ENCODE measurements around the gene ITIH4. TPM values are rescaled to one million over a fixed set of nuclear protein-coding genes. Genes with fewer than 3 reads are reported as not detected.

The ITIH4 gene
- total RNA-seq, 1 donor from 2014 or later, result 1.1 TPM

- no peak overlapping the region for H3K27ac Mint-ChIP-seq
- H3K4me3 ChIP-seq, result no peak overlapping the region
- H2AFZ ChIP-seq (replicated peaks), result peak overlapping the region; percentile 17
- H3K9ac ChIP-seq, result no peak overlapping the region
- no peaks in the 10 kb centered on the region for H4K20me1 ChIP-seq (ENCODE audit: low read depth)
- no peak for DNase-seq (ENCODE audit: low spot score)
- no peaks in the 10 kb centered on the region for H3K4me1 ChIP-seq
- TF ChIP-seq CTCF (IDR thresholded peaks at IDR 0.05), result no peak
- TF ChIP-seq EZH2 (IDR thresholded peaks at IDR 0.05), result no peak
- no peak for TF ChIP-seq EZH2phosphoT487 (IDR thresholded peaks at IDR 0.05)
- H3K4me2 ChIP-seq, result no peak overlapping the region
- H3K27me3 ChIP-seq, result no peaks in the 10 kb centered on the region
- H3K79me2 ChIP-seq (ENCODE audit: low read depth), result no peaks in the 10 kb centered on the region
- H3K4me3 Mint-ChIP-seq, result no peak overlapping the region
- H3K9me3 Mint-ChIP-seq, result no peaks in the 10 kb centered on the region
- no peaks in the 10 kb centered on the region for H3F3A ChIP-seq (ENCODE audit: low read depth)
- H3K36me3 Mint-ChIP-seq, result no peaks in the 10 kb centered on the region
- no peaks in the 10 kb centered on the region for H3K27me3 Mint-ChIP-seq (ENCODE audit: insufficient read depth, low read depth)
- peaks cover 11% of the 10 kb centered on the region for H3K4me1 Mint-ChIP-seq
- H3K27ac ChIP-seq, result no peak overlapping the region
- H3K9me3 ChIP-seq (ENCODE audit: low read depth), result no peaks in the 10 kb centered on the region
- no peaks in the 10 kb centered on the region for H3K36me3 ChIP-seq
These were observed 32.0 kb downstream of the ITIH4 start for GRCh38 chr3:52798376-52798977.

GRCh38 chr3:52796411-52796810 lies 34.1 kb downstream of the ITIH4 start:
- H3K9me3 ChIP-seq (ENCODE audit: low read depth), result no peaks in the 10 kb centered on the region
- Mint-ChIP-seq H3K4me3 (no peak overlapping the region), H3K36me3 (no peaks in the 10 kb centered on the region), H3K27ac (no peak overlapping the region), H3K27me3 (ENCODE audit: insufficient read depth, low read depth) (no peaks in the 10 kb centered on the region), H3K4me1 (peaks cover 15% of the 10 kb centered on the region), H3K9me3 (no peaks in the 10 kb centered on the region)
- H3K79me2 ChIP-seq (ENCODE audit: low read depth), result no peaks in the 10 kb centered on the region
- no peaks in the 10 kb centered on the region for H3F3A ChIP-seq (ENCODE audit: low read depth)
- no peaks in the 10 kb centered on the region for H3K36me3 ChIP-seq
- H3K27ac ChIP-seq, result no peak overlapping the region
- TF ChIP-seq CTCF (IDR thresholded peaks at IDR 0.05) (no peak), EZH2 (IDR thresholded peaks at IDR 0.05) (no peak), EZH2phosphoT487 (IDR thresholded peaks at IDR 0.05) (no peak)
- H3K27me3 ChIP-seq, result no peaks in the 10 kb centered on the region
- H3K9ac ChIP-seq, result no peak overlapping the region
- H2AFZ ChIP-seq (replicated peaks), result no peak overlapping the region
- no peaks in the 10 kb centered on the region for H4K20me1 ChIP-seq (ENCODE audit: low read depth)
- H3K4me2 ChIP-seq, result no peak overlapping the region
- no peak overlapping the region for H3K4me3 ChIP-seq
- no peak for DNase-seq (ENCODE audit: low spot score)
- H3K4me1 ChIP-seq, result no peaks in the 10 kb centered on the region

- H3K9me3 ChIP-seq (ENCODE audit: low read depth), result no peaks in the 10 kb centered on the region
- Mint-ChIP-seq H3K9me3 (no peaks in the 10 kb centered on the region), H3K36me3 (no peaks in the 10 kb centered on the region), H3K4me1 (peaks cover 18% of the 10 kb centered on the region), H3K27ac (no peak overlapping the region), H3K27me3 (ENCODE audit: insufficient read depth, low read depth) (no peaks in the 10 kb centered on the region), H3K4me3 (no peak overlapping the region)
- H3K36me3 ChIP-seq, result no peaks in the 10 kb centered on the region
- H3K4me1 ChIP-seq, result no peaks in the 10 kb centered on the region
- no peak overlapping the region for H3K27ac ChIP-seq
- no peaks in the 10 kb centered on the region for H3F3A ChIP-seq (ENCODE audit: low read depth)
- no peak overlapping the region for H3K9ac ChIP-seq
- H2AFZ ChIP-seq (replicated peaks), result no peak overlapping the region
- no peaks in the 10 kb centered on the region for H4K20me1 ChIP-seq (ENCODE audit: low read depth)
- DNase-seq (ENCODE audit: low spot score), result no peak
- H3K4me2 ChIP-seq, result no peak overlapping the region
- H3K27me3 ChIP-seq, result no peaks in the 10 kb centered on the region
- H3K4me3 ChIP-seq, result no peak overlapping the region
- TF ChIP-seq EZH2phosphoT487 (IDR thresholded peaks at IDR 0.05) (no peak), EZH2 (IDR thresholded peaks at IDR 0.05) (no peak), CTCF (IDR thresholded peaks at IDR 0.05) (no peak)
- no peaks in the 10 kb centered on the region for H3K79me2 ChIP-seq (ENCODE audit: low read depth)
These were observed 35.1 kb downstream of the ITIH4 start for GRCh38 chr3:52795298-52795900.
